Measurements from ENCODE around the gene PNRC2. TPM values are rescaled to one million over a fixed set of nuclear protein-coding genes. Genes with fewer than 3 reads are reported as not detected.

PNRC2 gene
- total RNA-seq, 3 donors from 2014 or later, result 126 to 163 (median 134) TPM

GRCh38 chr1:23922321-23922943, 37.2 kb upstream of the PNRC2 start:
- Histone ChIP-seq H3K27ac (no peak overlapping the region), H3K9me3 (no peaks in the 10 kb centered on the region), H3K36me3 (no peaks in the 10 kb centered on the region), H3K4me1 (no peaks in the 10 kb centered on the region), H3K27me3 (no peaks in the 10 kb centered on the region), H3K4me3 (no peak overlapping the region)
- TF ChIP-seq CTCF (IDR thresholded peaks at IDR 0.05) (no peak), POLR2A (IDR thresholded peaks at IDR 0.05) (no peak), POLR2AphosphoS5 (IDR thresholded peaks at IDR 0.05) (no peak)
- no peak for DNase-seq (ENCODE audit: low spot score in 2 of 2)
- intact Hi-C loops (cut with DNase I; ENCODE audit: low total_unique reads), result no loop called here

DNA sequence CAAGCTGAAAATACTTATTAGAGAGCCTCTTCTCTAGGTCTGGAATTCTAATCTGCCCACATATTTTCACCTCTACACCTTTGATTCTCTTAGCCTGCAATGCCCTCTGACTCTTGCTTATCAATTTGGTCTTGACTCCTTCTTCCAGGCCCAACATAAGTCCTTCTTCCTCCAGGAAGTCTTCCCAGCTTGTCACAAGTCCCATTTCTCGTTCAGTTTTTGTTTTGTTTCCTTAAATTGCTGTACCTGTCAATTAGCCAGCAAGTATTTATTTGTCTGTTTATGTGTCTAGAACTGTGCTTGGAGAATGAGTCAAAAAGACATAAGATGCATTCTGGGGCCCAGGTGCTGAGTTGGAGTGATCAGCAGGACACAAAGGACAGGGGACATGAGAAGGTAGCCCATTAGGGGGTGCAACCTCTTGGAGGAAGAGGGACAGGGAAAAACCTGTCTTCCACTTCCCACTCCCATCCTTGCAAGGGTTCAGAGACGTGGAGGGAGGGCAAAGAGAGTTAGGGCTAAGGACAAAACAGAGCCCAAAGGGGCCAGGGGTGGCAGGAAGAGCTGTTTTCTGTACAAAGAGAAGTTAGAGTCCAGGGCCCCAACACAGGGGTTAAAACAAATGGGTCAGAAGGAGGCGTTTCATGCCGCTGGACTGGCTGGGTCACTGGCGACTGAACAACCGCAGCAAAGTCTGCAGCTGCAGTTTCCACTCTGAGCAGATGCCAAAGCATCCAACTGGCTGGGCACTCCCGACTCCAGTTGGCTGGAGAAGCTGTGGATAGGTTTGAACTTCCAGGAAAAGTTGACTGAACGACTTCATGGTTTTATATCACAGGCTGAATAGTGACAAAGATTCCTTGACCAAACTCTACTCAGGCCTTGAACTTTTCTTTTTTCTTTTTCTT, 35.8 kb upstream of the PNRC2 start:
- Histone ChIP-seq H3K36me3 (no peaks in the 10 kb centered on the region), H3K27ac (no peak overlapping the region), H3K4me1 (no peaks in the 10 kb centered on the region), H3K4me3 (no peak overlapping the region), H3K27me3 (no peaks in the 10 kb centered on the region), H3K9me3 (no peaks in the 10 kb centered on the region)
- no peak for DNase-seq (ENCODE audit: low spot score in 2 of 2)
- no peak for TF ChIP-seq CTCF (IDR thresholded peaks at IDR 0.05)
- intact Hi-C loops (cut with DNase I; ENCODE audit: low total_unique reads), result no loop called here

DNA sequence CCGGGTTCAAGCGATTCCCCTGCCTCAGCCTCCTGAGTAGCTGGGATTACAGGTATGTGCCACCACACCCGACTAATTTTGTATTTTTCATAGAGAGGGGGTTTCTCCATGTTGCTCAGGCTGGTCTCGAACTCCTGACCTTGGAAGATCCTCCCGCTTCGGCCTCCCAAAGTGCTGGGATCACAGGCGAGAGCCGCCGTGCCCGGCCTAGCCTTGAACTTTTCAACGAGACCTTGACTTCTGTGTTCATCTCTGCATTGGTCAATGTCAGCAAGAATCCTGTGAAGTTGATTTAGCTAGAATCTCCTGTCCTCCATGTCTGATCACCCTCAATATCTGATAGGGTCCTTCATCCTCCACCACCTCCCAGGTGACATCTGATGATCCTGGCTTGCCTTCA, 35.0 kb upstream of the PNRC2 start:
- TF ChIP-seq POLR2A (IDR thresholded peaks at IDR 0.05) (no peak), CTCF (IDR thresholded peaks at IDR 0.05) (no peak), POLR2AphosphoS5 (IDR thresholded peaks at IDR 0.05) (no peak)
- no peaks in the 10 kb centered on the region for H3K4me1 ChIP-seq
- no peak overlapping the region for H3K27ac ChIP-seq
- H3K9me3 ChIP-seq, result no peaks in the 10 kb centered on the region
- H3K36me3 ChIP-seq, result no peaks in the 10 kb centered on the region
- H3K27me3 ChIP-seq, result no peaks in the 10 kb centered on the region
- DNase-seq (ENCODE audit: low spot score in 2 of 2), result no peak
- intact Hi-C loops (cut with DNase I; ENCODE audit: low total_unique reads), result no loop called here
- no peak overlapping the region for H3K4me3 ChIP-seq

GRCh38 chr1:23925279-23925678, 34.3 kb upstream of the PNRC2 start:
- H3K4me1 ChIP-seq, result no peaks in the 10 kb centered on the region
- H3K27ac ChIP-seq, result no peak overlapping the region
- H3K4me3 ChIP-seq, result no peak overlapping the region
- no peaks in the 10 kb centered on the region for H3K9me3 ChIP-seq
- H3K27me3 ChIP-seq, result no peaks in the 10 kb centered on the region
- TF ChIP-seq POLR2A (IDR thresholded peaks at IDR 0.05) (no peak), CTCF (IDR thresholded peaks at IDR 0.05) (no peak), POLR2AphosphoS5 (IDR thresholded peaks at IDR 0.05) (no peak)
- DNase-seq (ENCODE audit: low spot score in 2 of 2), result no peak
- intact Hi-C loops (cut with DNase I; ENCODE audit: low total_unique reads), result no loop called here
- no peaks in the 10 kb centered on the region for H3K36me3 ChIP-seq

DNA sequence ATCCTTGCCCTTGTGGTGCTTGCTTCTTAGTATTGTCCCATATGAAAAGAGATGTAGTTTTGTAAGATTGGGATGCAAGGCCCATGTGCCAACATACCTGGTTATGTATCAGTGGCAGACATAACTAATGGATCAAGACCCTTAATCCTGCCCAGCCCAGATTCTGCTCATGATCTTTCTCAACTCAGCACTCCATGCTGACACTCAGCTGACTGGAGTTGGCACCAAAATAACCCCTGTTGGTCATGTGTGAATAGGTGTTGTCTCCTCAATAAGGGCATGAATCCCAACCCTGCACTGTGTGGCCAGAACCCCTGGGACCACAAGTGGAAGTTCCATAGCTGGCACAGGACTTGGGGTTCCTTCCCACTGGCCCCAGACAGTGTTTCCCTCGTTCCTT, 32.5 kb upstream of the PNRC2 start:
- TF ChIP-seq CTCF (IDR thresholded peaks at IDR 0.05) (no peak), POLR2A (IDR thresholded peaks at IDR 0.05) (no peak), POLR2AphosphoS5 (IDR thresholded peaks at IDR 0.05) (no peak)
- no peaks in the 10 kb centered on the region for H3K9me3 ChIP-seq
- intact Hi-C loops (cut with DNase I; ENCODE audit: low total_unique reads), result no loop called here
- no peak overlapping the region for H3K4me3 ChIP-seq
- no peaks in the 10 kb centered on the region for H3K27me3 ChIP-seq
- no peaks in the 10 kb centered on the region for H3K36me3 ChIP-seq
- no peak overlapping the region for H3K27ac ChIP-seq
- DNase-seq (ENCODE audit: low spot score in 2 of 2), result no peak
- no peaks in the 10 kb centered on the region for H3K4me1 ChIP-seq

Measured in breast epithelium (tissue), 4 donors.